K562 (cell line): ENCODE results near the gene BBS5. TPM values are rescaled to one million over a fixed set of nuclear protein-coding genes. Genes with fewer than 3 reads are reported as not detected.

Experiments used
- ATF4 ChIP-seq: fragments of 450-650 bp; formaldehyde crosslinking; IDR thresholded peaks from 2 replicates; pipeline ENCODE4 v1.4.0; 2022; ENCODE audit warnings: mild to moderate bottlenecking, moderate library complexity
- CAMTA2 ChIP-seq: fragments of 250-450 bp; sonication (Bioruptor Pico); conservative IDR thresholded peaks from 2 replicates; pipeline ENCODE4 v1.5.1; 2022
- CTCF ChIP-seq, 3 experiments: IDR thresholded peaks in 2 of 3; conservative IDR thresholded peaks in 1 of 3; 2 replicates each; pipeline ENCODE4 v1.5.1; 2011 to 2012; ENCODE audit warnings: low read length in 3 of 3, mild to moderate bottlenecking in 3 of 3, control low read depth in 2 of 3, improper control_type of control experiment in 1 of 3, inconsistent platforms in 1 of 3, low read depth in 1 of 3, mixed read lengths in 1 of 3, moderate library complexity in 1 of 3; ENCODE audit not compliant: insufficient read depth in 2 of 3
- ELK1 ChIP-seq: sonication (generic); formaldehyde crosslinking; IDR thresholded peaks from 2 replicates; pipeline ENCODE4 v1.8.1; 2022; ENCODE audit warnings: missing genetic modification reagents
- HNRNPLL ChIP-seq: fragments of 200-400 bp; formaldehyde crosslinking; IDR thresholded peaks from 2 replicates; pipeline ENCODE4 v1.6.1; 2017; ENCODE audit warnings: low read length, low read depth, mild to moderate bottlenecking; ENCODE audit not compliant: poor library complexity, severe bottlenecking
- KDM1A ChIP-seq, 2 experiments: fragments of 450-650 bp; IDR thresholded peaks; 2 replicates each; pipeline ENCODE4 v1.6.1; 2016; ENCODE audit warnings: mild to moderate bottlenecking in 2 of 2
- MAFG ChIP-seq: fragments of 450-650 bp; conservative IDR thresholded peaks from 2 replicates; pipeline ENCODE4 v1.6.1; 2016; ENCODE audit warnings: missing genetic modification characterization, missing compliant biosample characterization
- MAZ ChIP-seq, 2 experiments: fragments of 450-650 bp in 1 of 2; sonication (generic) in 1 of 2; formaldehyde crosslinking; IDR thresholded peaks in 1 of 2; conservative IDR thresholded peaks in 1 of 2; 2 replicates each; pipeline versions ENCODE4 v1.4.0 to v1.5.0; 2020; ENCODE audit warnings: mild to moderate bottlenecking in 1 of 2, missing genetic modification reagents in 1 of 2
- PRDM10 ChIP-seq: fragments of 450-650 bp; IDR thresholded peaks from 2 replicates; pipeline ENCODE4 v1.6.1; 2018; ENCODE audit not compliant: partially characterized antibody
- RBM15 ChIP-seq: fragments of 200-400 bp; formaldehyde crosslinking; IDR thresholded peaks from 2 replicates; pipeline ENCODE4 v1.6.1; 2018; ENCODE audit warnings: mild to moderate bottlenecking, low read length, moderate library complexity; ENCODE audit not compliant: insufficient read depth
- SP1 ChIP-seq: sonication (generic); formaldehyde crosslinking; IDR thresholded peaks from 2 replicates; pipeline ENCODE4 v1.8.1; 2022; ENCODE audit warnings: mild to moderate bottlenecking, missing genetic modification reagents
- ZBTB33 ChIP-seq: sonication (generic); formaldehyde crosslinking; IDR thresholded peaks from 2 replicates; pipeline ENCODE4 v1.8.1; 2023; ENCODE audit warnings: mild to moderate bottlenecking, missing genetic modification reagents
- ZKSCAN3 ChIP-seq: fragments of 250-450 bp; sonication (Bioruptor Pico); IDR thresholded peaks from 2 replicates; pipeline ENCODE4 v1.4.0; 2020
- ZNF668 ChIP-seq: fragments of 250-450 bp; sonication (Bioruptor Pico); IDR thresholded peaks from 2 replicates; pipeline ENCODE4 v1.8.0; 2022; ENCODE audit warnings: mild to moderate bottlenecking, inconsistent platforms
- polyA plus RNA-seq, 8 experiments: library from polyadenylated mRNA; depleted of rRNA in 4 of 8; stranded (reverse) in 5 of 8; unstranded in 3 of 8; fragments of >200 nt; fragmentation: Nextera tagmentation in 2 of 8; fragmentation: Illumina TruSeq in 1 of 8; extraction: Ambion mirVana in 2 of 8; extraction: Trizol in 1 of 8; gene quantifications; 2 replicates each; pipeline versions ENCODE4 v1.2.1 to v1.2.3, GENCODE V29; 2011 to 2014; ENCODE audit warnings: inconsistent platforms in 1 of 8, missing spikeins in 1 of 8
- total RNA-seq, 7 experiments: library from RNA; depleted of rRNA in 6 of 7; stranded (reverse); fragments of >200 nt in 6 of 7; fragmentation: Illumina TruSeq in 2 of 7; extraction: Trizol in 2 of 7; gene quantifications; 2 replicates each; pipeline versions ENCODE4 v1.2.1 to v1.2.3, GENCODE V29; 2011 to 2021; ENCODE audit warnings: low replicate concordance in 1 of 7
- TF ChIP-seq, protein P1 (sequence below): sonication (generic); formaldehyde crosslinking; IDR thresholded peaks from 2 replicates; pipeline ENCODE4 v1.8.0; 2022; ENCODE audit warnings: missing genetic modification reagents, mild to moderate bottlenecking, borderline replicate concordance

The BBS5 gene
- total and polyA plus RNA-seq, 9 of the 15 experiments (the other 6 are each of a cell fraction or from before 2014, with no cell fraction given) = 0.48 to 6.9 (median 4.3) TPM

- TF ChIP-seq, protein P1, sequence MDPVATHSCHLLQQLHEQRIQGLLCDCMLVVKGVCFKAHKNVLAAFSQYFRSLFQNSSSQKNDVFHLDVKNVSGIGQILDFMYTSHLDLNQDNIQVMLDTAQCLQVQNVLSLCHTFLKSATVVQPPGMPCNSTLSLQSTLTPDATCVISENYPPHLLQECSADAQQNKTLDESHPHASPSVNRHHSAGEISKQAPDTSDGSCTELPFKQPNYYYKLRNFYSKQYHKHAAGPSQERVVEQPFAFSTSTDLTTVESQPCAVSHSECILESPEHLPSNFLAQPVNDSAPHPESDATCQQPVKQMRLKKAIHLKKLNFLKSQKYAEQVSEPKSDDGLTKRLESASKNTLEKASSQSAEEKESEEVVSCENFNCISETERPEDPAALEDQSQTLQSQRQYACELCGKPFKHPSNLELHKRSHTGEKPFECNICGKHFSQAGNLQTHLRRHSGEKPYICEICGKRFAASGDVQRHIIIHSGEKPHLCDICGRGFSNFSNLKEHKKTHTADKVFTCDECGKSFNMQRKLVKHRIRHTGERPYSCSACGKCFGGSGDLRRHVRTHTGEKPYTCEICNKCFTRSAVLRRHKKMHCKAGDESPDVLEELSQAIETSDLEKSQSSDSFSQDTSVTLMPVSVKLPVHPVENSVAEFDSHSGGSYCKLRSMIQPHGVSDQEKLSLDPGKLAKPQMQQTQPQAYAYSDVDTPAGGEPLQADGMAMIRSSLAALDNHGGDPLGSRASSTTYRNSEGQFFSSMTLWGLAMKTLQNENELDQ = no peak
- TF ChIP-seq CTCF (IDR thresholded peaks at IDR 0.05 in 2 of 3, conservative IDR thresholded peaks at IDR 0.05 in 1 of 3; ENCODE audit: insufficient read depth in 2 of 3, low read depth in 1 of 3, low read length in 3 of 3) (peak; percentile 34 to 76 (median 49); a peak in 4 of 6 replicates), PRDM10 (no peak), SP1 (no peak), MAZ (CRISPR knock-in tag; conservative IDR thresholded peaks at IDR 0.05 in 1 of 2, IDR thresholded peaks at IDR 0.05 in 1 of 2) (peak in 1 of 2 experiments; percentile 47; a peak in 1 of 4 replicates), RBM15 (no peak), ATF4 (CRISPR knock-in tag) (no peak), ELK1 (CRISPR knock-in tag) (no peak), ZKSCAN3 (CRISPR knock-in tag) (no peak), ZBTB33 (CRISPR knock-in tag) (no peak), MAFG (tag) (no peak), CAMTA2 (CRISPR knock-in tag) (no peak), HNRNPLL (no peak), KDM1A (IDR thresholded peaks at IDR 0.05) (no peak), ZNF668 (no peak)
Measured at GRCh38 chr2:169452080-169452479, 27.2 kb upstream of the BBS5 start (continued).
